ENCODE data around the gene ATP4A. TPM values are rescaled to one million over a fixed set of nuclear protein-coding genes. Genes with fewer than 3 reads are reported as not detected.

ATP4A gene
- total RNA-seq, 4 donors from 2014 or later = 0.18 TPM; not detected in 3

DNA sequence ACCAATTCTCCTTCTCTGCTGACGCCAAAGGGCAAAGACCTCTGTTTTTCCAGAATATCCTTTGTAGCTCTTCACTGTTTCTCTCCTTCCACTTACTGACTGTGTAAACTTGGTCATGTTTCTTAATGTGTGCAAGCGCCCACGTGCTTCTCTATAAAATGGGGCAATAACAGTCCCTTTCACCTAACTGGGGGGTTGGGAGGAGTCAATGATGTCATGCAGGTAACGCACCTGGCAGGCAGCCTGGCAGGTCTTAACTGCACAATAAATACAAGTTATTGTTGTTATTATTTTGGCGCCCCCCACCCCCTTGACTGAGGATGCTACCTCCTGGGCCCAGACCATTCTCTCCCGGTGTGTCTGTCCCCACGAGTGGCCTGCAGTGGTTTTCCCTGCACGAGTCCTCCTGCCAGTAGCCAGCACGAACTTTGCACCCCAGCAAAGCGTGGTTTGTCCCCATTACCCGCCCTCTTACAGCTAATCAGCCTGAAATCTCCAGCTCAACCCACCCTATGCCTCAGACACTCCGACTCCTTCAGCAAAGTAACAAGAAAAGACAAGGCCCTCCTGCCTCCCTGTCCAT lies 40.6 kb downstream of the ATP4A start:
- no peak for DNase-seq
- Histone ChIP-seq H3K9me3 (no peaks in the 10 kb centered on the region), H3K4me1 (peaks cover 0 to 27% (median 0%) of the 10 kb centered on the region in 3 donors), H3K4me3 (no peak overlapping the region), H3K36me3 (no peaks in the 10 kb centered on the region), H3K27ac (no peak overlapping the region), H3K27me3 (peaks cover 0 to 53% (median 0%) of the 10 kb centered on the region in 4 donors)
- TF ChIP-seq, protein P1, sequence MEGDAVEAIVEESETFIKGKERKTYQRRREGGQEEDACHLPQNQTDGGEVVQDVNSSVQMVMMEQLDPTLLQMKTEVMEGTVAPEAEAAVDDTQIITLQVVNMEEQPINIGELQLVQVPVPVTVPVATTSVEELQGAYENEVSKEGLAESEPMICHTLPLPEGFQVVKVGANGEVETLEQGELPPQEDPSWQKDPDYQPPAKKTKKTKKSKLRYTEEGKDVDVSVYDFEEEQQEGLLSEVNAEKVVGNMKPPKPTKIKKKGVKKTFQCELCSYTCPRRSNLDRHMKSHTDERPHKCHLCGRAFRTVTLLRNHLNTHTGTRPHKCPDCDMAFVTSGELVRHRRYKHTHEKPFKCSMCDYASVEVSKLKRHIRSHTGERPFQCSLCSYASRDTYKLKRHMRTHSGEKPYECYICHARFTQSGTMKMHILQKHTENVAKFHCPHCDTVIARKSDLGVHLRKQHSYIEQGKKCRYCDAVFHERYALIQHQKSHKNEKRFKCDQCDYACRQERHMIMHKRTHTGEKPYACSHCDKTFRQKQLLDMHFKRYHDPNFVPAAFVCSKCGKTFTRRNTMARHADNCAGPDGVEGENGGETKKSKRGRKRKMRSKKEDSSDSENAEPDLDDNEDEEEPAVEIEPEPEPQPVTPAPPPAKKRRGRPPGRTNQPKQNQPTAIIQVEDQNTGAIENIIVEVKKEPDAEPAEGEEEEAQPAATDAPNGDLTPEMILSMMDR (IDR thresholded peaks at IDR 0.05) = no peak
- no peak for TF ChIP-seq POLR2A (IDR thresholded peaks at IDR 0.05)
- intact Hi-C loops (cut with DNase I) = no loop called here
- WGBS, 2 donors = 69 to 77% methylated on average over 11 to 12 of the region's 12 CpGs

DNA sequence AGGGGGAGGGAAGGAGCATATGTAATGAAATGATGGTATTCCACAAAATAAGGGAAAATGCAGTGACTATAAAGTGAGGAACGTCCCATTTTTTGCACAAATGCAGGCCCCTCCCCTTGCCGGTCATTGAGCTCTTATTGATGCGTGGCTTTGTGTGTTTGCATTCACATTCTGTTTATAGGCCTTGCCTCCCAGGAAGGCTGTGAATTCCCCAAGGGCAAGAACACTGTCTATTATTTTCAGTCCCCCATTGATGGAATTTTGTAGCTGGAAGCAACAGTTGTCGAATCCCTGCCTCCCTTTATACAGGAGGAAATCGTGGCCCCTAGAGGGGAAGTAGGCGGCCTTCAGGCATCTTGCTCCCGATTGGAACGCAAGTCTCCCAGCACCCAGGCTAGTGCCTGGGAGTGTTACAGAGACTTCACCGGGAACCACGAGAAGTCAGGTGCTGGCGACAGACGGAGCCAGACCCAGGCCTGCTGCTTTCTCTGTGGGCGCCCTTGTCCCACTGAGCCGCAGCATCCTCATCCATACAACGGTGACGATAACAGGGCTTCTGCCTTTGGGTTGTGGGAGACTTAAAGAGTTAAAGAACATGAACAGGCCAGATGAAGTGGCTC lies 42.2 kb downstream of the ATP4A start:
- TF ChIP-seq, protein P1 (IDR thresholded peaks at IDR 0.05) = no peak
- TF ChIP-seq POLR2A (IDR thresholded peaks at IDR 0.05) = no peak
- WGBS, 2 donors = 64 to 72% methylated on average over 10 to 12 of the region's 16 CpGs
- Histone ChIP-seq H3K36me3 (no peaks in the 10 kb centered on the region), H3K9me3 (no peaks in the 10 kb centered on the region), H3K27me3 (peaks cover 0 to 37% (median 0%) of the 10 kb centered on the region in 4 donors), H3K27ac (no peak overlapping the region), H3K4me3 (no peak overlapping the region), H3K4me1 (peaks cover 0 to 16% (median 0%) of the 10 kb centered on the region in 3 donors)
- intact Hi-C loops (cut with DNase I) = no loop called here
- DNase-seq = no peak

DNA sequence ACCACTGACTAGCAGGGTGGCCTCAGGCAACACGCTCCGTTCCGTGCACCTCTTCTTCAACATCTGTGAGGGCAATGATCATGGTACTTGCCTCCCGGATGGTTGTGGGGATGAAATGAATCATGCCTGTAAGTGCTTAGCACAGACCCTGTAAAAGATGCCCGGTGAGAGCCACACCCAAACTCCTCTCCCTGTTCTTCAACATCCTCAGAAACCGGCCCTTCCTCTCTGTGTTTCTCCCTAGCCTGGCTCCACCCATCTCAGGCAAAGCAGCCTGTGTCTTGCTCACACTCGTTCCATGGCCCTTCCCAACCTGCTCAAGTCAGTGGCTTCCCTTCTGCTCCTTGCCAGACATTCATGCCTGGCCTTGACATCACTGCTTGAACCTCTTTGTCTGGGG lies 44.2 kb downstream of the ATP4A start:
- peaks cover 0 to 22% (median 0%) of the 10 kb centered on the region in 4 donors for H3K27me3 ChIP-seq
- no peaks in the 10 kb centered on the region for H3K9me3 ChIP-seq
- no peak for DNase-seq
- no peaks in the 10 kb centered on the region for H3K36me3 ChIP-seq
- intact Hi-C loops (cut with DNase I) = no loop called here
- H3K4me3 ChIP-seq = no peak overlapping the region
- peaks cover 0 to 18% (median 0%) of the 10 kb centered on the region in 3 donors for H3K4me1 ChIP-seq
- no peak for TF ChIP-seq POLR2A (IDR thresholded peaks at IDR 0.05)
- TF ChIP-seq, protein P1 (IDR thresholded peaks at IDR 0.05) = no peak
- WGBS, 2 donors = 30 to 33% methylated on average over 7 of the region's 7 CpGs
- H3K27ac ChIP-seq = peak overlapping the region in 2 of 4 donors; percentile 38 to 75

DNA sequence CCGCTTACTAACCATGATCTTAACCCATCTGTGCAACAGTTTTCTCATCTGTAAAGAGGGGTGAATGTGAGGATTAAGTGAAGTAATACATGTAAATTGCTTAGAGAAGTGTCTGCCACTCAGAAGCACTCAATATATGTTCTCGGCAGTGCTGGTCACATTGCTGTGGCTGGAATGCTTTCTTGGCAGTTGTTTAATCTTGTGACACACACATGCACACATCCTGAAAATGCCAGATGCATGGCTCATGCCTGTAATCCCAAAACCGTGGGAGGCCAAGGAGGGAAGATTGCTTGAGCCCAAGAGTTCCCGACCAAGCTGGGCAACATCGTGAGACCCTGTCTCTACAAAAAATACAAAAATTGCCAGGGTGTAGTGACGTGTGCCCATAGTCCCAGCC lies 45.1 kb downstream of the ATP4A start:
- Histone ChIP-seq H3K27ac (peak overlapping the region in 2 of 4 donors; percentile 19 to 75), H3K4me3 (no peak overlapping the region), H3K9me3 (no peaks in the 10 kb centered on the region), H3K27me3 (peaks cover 0 to 22% (median 0%) of the 10 kb centered on the region in 4 donors), H3K36me3 (no peaks in the 10 kb centered on the region), H3K4me1 (peaks cover 0 to 24% (median 0%) of the 10 kb centered on the region in 3 donors)
- DNase-seq = no peak
- WGBS, 2 donors = 46 to 61% methylated on average over 3 to 6 of the region's 6 CpGs
- no peak for TF ChIP-seq POLR2A (IDR thresholded peaks at IDR 0.05)
- TF ChIP-seq, protein P1 (IDR thresholded peaks at IDR 0.05) = no peak
- intact Hi-C loops (cut with DNase I) = no loop called here

DNA sequence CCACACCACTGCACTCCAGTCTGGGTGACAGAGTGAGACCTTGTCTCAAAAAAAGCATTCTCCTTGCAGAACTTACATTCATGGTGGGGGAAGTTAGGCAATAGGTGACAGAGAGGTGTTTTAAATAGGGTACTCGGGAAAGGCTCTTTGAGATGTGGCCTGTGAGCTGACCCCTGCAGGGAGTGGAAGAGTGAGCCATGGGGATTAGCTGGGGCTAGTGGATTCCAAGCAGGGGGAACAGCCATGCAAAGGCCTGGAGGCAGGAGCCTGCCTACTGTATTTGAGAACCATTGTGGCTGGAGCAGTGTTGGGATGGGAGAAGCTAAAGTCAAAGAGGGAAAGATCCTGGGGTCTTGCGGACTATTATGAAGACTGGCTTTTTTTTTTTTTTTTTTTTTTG lies 46.1 kb downstream of the ATP4A start:
- intact Hi-C loops (cut with DNase I) = no loop called here
- peaks cover 0 to 31% (median 0%) of the 10 kb centered on the region in 4 donors for H3K27me3 ChIP-seq
- WGBS, 2 donors = 70 to 77% methylated on average over 2 of the region's 2 CpGs
- H3K36me3 ChIP-seq = no peaks in the 10 kb centered on the region
- peak overlapping the region in 1 of 4 donors; percentile 17 for H3K27ac ChIP-seq
- DNase-seq = no peak
- H3K4me3 ChIP-seq = no peak overlapping the region
- TF ChIP-seq, protein P1 (IDR thresholded peaks at IDR 0.05) = no peak
- TF ChIP-seq POLR2A (IDR thresholded peaks at IDR 0.05) = no peak
- peaks cover 0 to 24% (median 0%) of the 10 kb centered on the region in 3 donors for H3K4me1 ChIP-seq
- no peaks in the 10 kb centered on the region for H3K9me3 ChIP-seq
